ENCODE results near the gene TFDP1.

Gene TFDP1

GRCh38 chr13:113597391-113598080 is 13.0 kb downstream of the TFDP1 start:
- no peak for DNase-seq (ENCODE audit: low read depth in 2 of 2)

GRCh38 chr13:113598081-113598410 is 13.5 kb downstream of the TFDP1 start:
- no peak for DNase-seq (ENCODE audit: low read depth in 2 of 2)

DNA sequence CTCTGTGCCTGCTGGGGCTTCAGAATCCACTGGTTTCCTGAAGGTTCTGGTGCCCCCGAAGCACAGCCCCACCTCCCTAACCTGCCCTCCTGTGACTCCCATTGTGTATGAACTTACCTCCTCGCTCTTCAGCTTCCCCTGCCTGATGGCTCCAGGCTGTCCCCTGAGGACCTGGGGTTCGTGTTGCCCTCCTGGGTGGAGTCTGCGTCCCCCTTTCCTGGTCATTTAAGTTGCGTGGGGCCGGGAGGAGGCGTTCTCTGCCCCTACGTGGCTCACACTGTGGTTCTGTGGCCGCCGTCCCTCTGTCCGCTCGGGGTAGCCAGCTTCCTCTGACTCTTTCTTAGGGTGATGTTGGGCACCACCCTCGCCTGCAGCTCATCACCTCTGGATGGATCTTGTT is 13.9 kb downstream of the TFDP1 start:
- DNase-seq (ENCODE audit: low read depth in 2 of 2): no peak

GRCh38 chr13:113599391-113599790 is 14.8 kb downstream of the TFDP1 start:
- DNase-seq (ENCODE audit: low read depth in 2 of 2): no peak

- no peak for DNase-seq (ENCODE audit: low read depth in 2 of 2)
Measured at GRCh38 chr13:113601166-113602070, 16.9 kb downstream of the TFDP1 start.

- no peak for DNase-seq (ENCODE audit: low read depth in 2 of 2)
Measured at GRCh38 chr13:113602291-113602988, 17.9 kb downstream of the TFDP1 start.

- no peak for DNase-seq (ENCODE audit: low read depth in 2 of 2)
Measured at GRCh38 chr13:113603116-113603710, 18.7 kb downstream of the TFDP1 start.

- no peak for DNase-seq (ENCODE audit: low read depth in 2 of 2)
Measured at GRCh38 chr13:113604186-113604585, 19.6 kb downstream of the TFDP1 start.

- DNase-seq (ENCODE audit: low read depth in 2 of 2): no peak
Measured at GRCh38 chr13:113605461-113605860, 20.9 kb downstream of the TFDP1 start.

DNA sequence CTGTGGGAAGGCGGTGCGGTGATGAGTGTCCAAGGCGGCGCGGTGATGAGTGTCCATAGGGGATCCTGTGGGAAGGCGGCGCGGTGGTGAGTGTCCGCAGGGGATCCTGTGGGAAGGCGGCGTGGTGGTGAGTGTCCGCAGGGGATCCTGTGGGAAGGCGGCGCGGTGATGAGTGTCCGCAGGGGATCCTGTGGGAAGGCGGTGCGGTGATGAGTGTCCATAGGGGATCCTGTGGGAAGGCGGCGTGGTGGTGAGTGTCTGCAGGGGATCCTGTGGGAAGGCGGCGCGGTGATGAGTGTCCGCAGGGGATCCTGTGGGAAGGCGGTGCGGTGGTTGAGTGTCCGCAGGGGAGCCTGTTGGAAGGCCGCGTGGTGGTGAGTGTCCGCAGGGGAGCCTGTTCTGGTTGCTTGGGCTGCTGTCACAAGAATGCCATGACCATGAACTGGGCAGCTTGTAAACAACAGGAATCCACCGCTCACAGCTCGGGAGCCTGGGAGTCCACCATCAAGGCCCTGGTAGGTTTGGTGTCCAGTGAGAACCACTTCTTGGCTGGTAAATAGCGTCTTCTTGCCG is 21.4 kb downstream of the TFDP1 start:
- DNase-seq (ENCODE audit: low read depth in 2 of 2): no peak

DNA sequence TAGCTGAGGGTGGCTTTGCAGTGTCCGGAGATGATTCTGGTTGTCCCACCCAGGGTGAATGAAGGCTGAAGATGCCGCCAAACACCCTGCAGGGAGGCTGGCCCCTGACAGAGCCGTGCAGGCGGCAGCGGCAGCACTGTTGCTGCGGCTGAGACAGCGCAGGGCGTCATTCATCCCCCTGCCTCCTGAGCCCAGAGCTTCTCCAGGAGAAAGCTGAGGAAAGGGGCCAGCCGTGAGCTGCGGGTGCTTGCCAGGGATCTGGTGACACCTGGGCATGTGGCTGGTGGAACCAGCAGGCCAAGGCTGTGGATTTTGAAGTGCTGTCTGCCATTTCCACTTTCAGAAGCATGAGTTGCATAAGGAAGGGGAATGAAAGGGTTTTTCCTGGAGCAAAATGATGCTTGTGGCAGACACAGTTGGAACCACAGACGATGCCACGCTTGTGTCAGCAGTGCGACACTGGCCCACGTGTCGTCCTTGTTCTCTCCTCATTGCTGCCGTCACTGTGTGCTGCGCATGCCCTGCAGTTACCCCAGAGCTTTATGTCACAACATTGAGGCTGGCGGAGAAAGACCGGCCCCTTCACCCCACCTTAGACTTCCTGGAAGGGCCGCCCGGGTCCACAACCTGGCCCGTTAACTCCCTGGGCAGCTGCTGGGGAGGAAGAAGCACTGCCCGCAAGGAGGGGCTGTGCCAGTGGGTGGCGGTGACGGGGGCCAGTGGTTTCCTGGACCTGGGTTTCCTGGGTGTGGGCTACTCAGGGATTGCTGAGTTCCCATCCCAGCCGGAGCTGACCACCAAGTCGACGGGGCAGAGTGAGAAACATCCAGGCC is 22.7 kb downstream of the TFDP1 start:
- DNase-seq (ENCODE audit: low read depth in 2 of 2): no peak

DNA sequence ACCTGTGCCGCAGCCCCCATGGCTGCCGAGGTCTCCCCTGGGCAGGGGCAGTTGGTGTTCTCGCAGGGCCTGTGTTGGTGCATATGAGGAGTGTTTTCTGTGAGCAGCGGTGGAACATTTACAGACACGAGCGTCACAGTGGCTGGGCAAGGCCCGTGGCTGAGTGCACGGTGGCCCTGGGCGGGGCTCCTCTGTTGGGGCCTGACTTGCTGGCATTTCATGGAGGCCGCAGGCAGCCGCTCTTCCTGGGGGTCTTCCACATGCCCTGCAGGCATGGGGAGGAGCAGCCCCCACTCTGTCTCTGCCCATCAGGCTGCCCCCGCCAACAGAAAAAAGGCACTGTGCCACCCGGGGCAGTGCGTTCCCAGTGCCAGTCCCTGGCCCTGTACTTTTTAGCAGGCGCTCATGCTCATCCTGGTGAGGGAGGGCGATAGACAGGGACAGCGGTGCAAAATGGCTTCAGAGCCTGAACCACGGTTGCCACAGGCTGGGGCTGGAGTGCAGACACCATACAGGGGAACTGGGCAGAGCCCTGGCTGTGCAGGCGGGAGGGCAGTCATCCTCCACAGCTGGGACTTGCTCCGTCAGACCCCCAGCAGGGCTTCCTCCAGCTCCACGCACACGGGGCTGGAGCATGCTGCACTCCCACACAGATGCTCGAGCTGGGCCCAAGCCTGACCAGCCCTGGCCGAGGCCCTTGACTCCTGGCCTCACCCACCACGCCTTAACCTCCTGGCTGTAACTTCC is 23.5 kb downstream of the TFDP1 start:
- no peak for DNase-seq (ENCODE audit: low read depth in 2 of 2)

- DNase-seq (ENCODE audit: low read depth in 2 of 2): no peak
Measured at GRCh38 chr13:113608967-113609533, 24.5 kb downstream of the TFDP1 start.

- no peak for DNase-seq (ENCODE audit: low read depth in 2 of 2)
Measured at GRCh38 chr13:113609616-113610015, 25.1 kb downstream of the TFDP1 start.

GRCh38 chr13:113610266-113610665 is 25.7 kb downstream of the TFDP1 start:
- DNase-seq (ENCODE audit: low read depth in 2 of 2): no peak

- DNase-seq (ENCODE audit: low read depth in 2 of 2): no peak
Measured at GRCh38 chr13:113611996-113612395, 27.4 kb downstream of the TFDP1 start.

DNA sequence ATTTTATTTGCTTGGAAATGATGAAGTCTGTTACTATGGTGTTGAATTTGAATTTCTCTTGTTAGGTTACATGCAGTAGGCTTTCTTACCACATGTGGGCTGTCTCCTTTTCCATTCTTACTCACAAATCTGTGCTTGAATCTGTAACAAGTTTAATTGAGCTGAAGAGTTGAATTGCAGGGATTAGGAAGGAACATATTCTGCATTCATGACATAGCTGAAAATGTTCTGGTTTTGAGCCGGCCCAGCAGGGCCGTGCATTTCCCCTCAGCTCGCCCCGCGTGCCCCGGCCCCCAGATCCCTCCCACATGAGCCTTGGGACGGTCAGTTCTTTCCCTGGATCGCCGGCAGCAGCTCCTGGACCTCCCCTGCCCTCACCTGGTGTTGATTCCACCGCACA is 28.1 kb downstream of the TFDP1 start:
- no peak for DNase-seq (ENCODE audit: low read depth in 2 of 2)

- no peak for DNase-seq (ENCODE audit: low read depth in 2 of 2)
Measured at GRCh38 chr13:113613789-113614379, 29.3 kb downstream of the TFDP1 start.

GRCh38 chr13:113616281-113616906 is 31.8 kb downstream of the TFDP1 start:
- no peak for DNase-seq (ENCODE audit: low read depth in 2 of 2)
